ENCODE measurements around the gene ARMH1.
"Not testable (repeated sequence)": the region's sequence is repeated elsewhere in the genome, so short reads cannot be mapped to it uniquely, and the experiment has no call there.

ARMH1 gene

DNA sequence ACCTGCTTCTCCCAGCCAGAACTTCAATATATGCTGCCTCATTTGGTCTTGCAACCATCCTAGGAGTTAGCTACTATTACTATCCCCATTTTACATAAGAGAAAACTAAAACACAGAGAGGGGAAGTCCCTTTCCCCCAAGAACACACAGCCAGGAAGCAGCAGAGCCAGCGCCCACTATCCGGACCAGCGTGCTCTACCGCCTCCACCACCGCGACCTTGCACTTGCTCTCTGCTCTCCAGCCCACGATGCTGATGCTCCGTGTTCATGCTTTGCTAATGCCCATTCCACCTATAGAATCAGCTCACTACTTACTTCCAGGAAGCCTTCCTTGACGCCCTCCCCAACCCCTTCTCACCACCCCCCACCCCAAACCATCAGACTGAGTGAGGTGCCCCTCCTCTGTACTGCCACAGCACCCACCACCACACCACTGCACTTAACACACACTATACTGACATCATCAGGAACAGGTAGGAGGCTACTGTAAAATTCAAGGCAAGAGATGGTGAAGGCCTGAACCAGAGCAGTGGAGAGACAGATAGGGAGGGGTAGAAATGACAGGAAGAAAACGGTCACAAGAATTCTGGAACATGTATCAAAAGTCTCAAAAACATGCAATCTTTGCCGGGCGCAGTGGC is 9.7 kb upstream of the ARMH1 start:
- Histone ChIP-seq H3K9me3 (ENCODE audit: low read length) (no peaks in the 10 kb centered on the region), H3K4me3 (ENCODE audit: low read length) (no peak overlapping the region), H3K4me1 (ENCODE audit: insufficient read depth, low read length) (no peaks in the 10 kb centered on the region), H3K27me3 (ENCODE audit: insufficient read depth, low read length) (no peaks in the 10 kb centered on the region), H2AFZ (ENCODE audit: low read depth, low read length) (no peak overlapping the region), H3K36me3 (ENCODE audit: insufficient read depth, low read length) (peaks cover 3% of the 10 kb centered on the region)

DNA sequence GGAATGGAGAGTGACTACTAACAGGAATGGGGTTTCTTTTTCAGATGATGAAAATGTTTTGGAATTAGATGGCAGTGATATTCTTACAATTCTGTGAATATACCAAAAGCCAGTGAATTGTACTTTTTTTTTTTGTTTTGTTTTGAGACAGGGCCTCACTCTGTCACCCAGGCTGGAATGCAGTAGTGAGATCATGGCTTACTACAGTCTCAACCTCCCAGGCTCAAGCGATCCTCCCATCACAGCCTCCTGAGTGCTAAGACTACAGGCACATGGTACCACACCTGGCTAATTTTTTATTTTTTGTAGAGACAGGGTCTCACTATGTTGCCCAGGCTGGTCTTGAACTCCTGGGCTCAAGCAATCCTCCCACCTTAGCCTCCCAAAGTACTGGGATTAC is 7.8 kb upstream of the ARMH1 start:
- H3K4me3 ChIP-seq (ENCODE audit: low read length); H3K36me3 ChIP-seq (ENCODE audit: insufficient read depth, low read length); H2AFZ ChIP-seq (ENCODE audit: low read depth, low read length); H3K9me3 ChIP-seq (ENCODE audit: low read length); H3K27me3 ChIP-seq (ENCODE audit: insufficient read depth, low read length); H3K4me1 ChIP-seq (ENCODE audit: insufficient read depth, low read length): not testable (repeated sequence)

GRCh38 chr1:44670751-44671640 is 3.5 kb upstream of the ARMH1 start:
- Histone ChIP-seq H3K9me3 (ENCODE audit: low read length) (no peaks in the 10 kb centered on the region), H3K4me3 (ENCODE audit: low read length) (no peak overlapping the region), H3K27me3 (ENCODE audit: insufficient read depth, low read length) (no peaks in the 10 kb centered on the region), H3K36me3 (ENCODE audit: insufficient read depth, low read length) (peaks cover 3% of the 10 kb centered on the region), H2AFZ (ENCODE audit: low read depth, low read length) (no peak overlapping the region), H3K4me1 (ENCODE audit: insufficient read depth, low read length) (peaks cover 22% of the 10 kb centered on the region)

DNA sequence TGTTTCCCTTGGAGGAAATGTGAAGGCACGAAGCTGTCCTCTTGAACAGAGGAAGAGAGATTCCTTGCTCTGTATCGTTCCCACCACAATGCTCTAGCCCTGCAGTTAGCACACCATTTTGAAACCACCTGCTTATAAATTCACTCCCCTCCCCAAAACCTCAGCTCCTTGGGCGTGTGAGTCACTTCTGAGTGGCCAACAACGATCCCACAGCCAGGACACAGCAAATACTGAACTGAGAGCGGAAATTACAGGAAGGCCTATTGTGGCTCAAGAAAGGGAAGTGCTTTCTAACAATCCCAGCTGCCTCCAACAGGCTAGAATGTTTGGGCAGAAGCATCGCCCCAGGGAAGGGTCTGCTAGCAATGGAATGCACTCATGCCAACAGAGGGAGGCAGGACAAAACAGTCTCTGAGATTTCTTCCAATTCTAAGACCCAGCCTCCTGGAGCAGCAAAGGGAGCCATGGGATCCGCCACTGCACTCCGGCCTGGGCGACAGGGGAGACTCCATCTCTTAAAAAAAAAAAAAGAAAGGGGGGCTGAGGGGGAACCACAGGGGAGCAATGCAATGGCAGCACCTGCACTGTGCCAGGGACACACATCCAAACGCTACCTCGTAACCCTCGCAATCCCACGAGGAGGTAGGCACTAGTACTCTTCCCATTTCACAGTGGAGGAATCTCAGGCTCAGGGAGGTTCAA is 2.1 kb upstream of the ARMH1 start:
- peaks cover 22% of the 10 kb centered on the region for H3K4me1 ChIP-seq (ENCODE audit: insufficient read depth, low read length)
- no peak overlapping the region for H2AFZ ChIP-seq (ENCODE audit: low read depth, low read length)
- no peaks in the 10 kb centered on the region for H3K27me3 ChIP-seq (ENCODE audit: insufficient read depth, low read length)
- H3K9me3 ChIP-seq (ENCODE audit: low read length): no peaks in the 10 kb centered on the region
- H3K36me3 ChIP-seq (ENCODE audit: insufficient read depth, low read length): peaks cover 3% of the 10 kb centered on the region
- H3K4me3 ChIP-seq (ENCODE audit: low read length): no peak overlapping the region

GRCh38 chr1:44672961-44673674 is 1.4 kb upstream of the ARMH1 start:
- Histone ChIP-seq H3K9me3 (ENCODE audit: low read length) (no peaks in the 10 kb centered on the region), H3K36me3 (ENCODE audit: insufficient read depth, low read length) (peaks cover 3% of the 10 kb centered on the region), H3K27me3 (ENCODE audit: insufficient read depth, low read length) (no peaks in the 10 kb centered on the region), H3K4me1 (ENCODE audit: insufficient read depth, low read length) (peaks cover 22% of the 10 kb centered on the region), H3K4me3 (ENCODE audit: low read length) (peak overlapping the region; percentile 63), H2AFZ (ENCODE audit: low read depth, low read length) (peak overlapping the region; percentile 84)

DNA sequence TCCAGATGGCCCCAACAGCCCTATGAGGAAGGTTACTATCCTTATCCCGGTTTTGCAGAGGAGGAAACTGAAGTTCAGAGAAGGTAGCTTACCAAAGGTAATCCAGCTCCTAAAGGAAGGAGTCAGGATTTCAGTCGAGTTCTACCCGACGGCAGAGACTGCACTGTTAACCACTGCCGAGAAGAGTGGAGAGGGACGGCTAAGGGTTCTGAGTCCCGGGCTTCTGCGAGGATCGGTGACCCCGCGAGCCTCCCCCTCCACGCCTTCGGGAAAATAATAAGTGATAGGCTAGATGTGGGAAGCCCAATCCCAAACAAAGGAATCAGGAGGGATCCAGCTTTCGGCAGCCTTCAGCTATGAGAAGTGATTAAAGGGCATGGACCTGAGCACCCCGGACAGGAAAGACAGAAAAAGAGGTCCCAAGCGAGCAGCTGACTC is 820 bp upstream of the ARMH1 start:
- no peaks in the 10 kb centered on the region for H3K27me3 ChIP-seq (ENCODE audit: insufficient read depth, low read length)
- peak overlapping the region; percentile 63 for H3K4me3 ChIP-seq (ENCODE audit: low read length)
- H3K9me3 ChIP-seq (ENCODE audit: low read length): no peaks in the 10 kb centered on the region
- H3K4me1 ChIP-seq (ENCODE audit: insufficient read depth, low read length): peaks cover 22% of the 10 kb centered on the region
- peaks cover 3% of the 10 kb centered on the region for H3K36me3 ChIP-seq (ENCODE audit: insufficient read depth, low read length)
- peak overlapping the region; percentile 84 for H2AFZ ChIP-seq (ENCODE audit: low read depth, low read length)

DNA sequence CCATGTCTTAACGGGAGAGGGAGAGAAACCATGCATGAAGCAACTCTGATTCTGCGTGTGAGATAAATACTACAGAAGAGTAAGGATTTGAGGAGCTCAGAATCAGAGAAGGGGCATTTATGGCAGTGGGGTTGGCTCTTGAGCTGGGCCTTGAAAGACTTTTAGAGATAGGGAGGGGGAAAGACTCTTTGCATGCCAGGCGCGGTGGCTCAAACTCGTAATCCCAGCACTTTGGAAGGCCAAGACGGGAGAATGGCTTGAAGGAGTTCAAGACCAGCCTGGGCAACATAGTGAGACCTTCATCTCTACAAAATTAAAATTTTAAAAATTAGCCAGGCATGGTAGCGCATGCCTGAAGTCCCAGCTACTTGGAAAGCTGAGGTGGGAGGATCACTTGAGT is 672 bp downstream of the ARMH1 start:
- H3K9me3 ChIP-seq (ENCODE audit: low read length): no peaks in the 10 kb centered on the region
- peak overlapping the region; percentile 63 for H3K4me3 ChIP-seq (ENCODE audit: low read length)
- peaks cover 22% of the 10 kb centered on the region for H3K4me1 ChIP-seq (ENCODE audit: insufficient read depth, low read length)
- peak overlapping the region; percentile 14 for H2AFZ ChIP-seq (ENCODE audit: low read depth, low read length)
- H3K27me3 ChIP-seq (ENCODE audit: insufficient read depth, low read length): no peaks in the 10 kb centered on the region
- H3K36me3 ChIP-seq (ENCODE audit: insufficient read depth, low read length): peaks cover 4% of the 10 kb centered on the region

GRCh38 chr1:44676484-44677200 is 2.1 kb downstream of the ARMH1 start:
- H2AFZ ChIP-seq (ENCODE audit: low read depth, low read length): no peak overlapping the region
- peaks cover 4% of the 10 kb centered on the region for H3K36me3 ChIP-seq (ENCODE audit: insufficient read depth, low read length)
- no peak overlapping the region for H3K4me3 ChIP-seq (ENCODE audit: low read length)
- H3K9me3 ChIP-seq (ENCODE audit: low read length): no peaks in the 10 kb centered on the region
- H3K27me3 ChIP-seq (ENCODE audit: insufficient read depth, low read length): no peaks in the 10 kb centered on the region
- peaks cover 22% of the 10 kb centered on the region for H3K4me1 ChIP-seq (ENCODE audit: insufficient read depth, low read length)

DNA sequence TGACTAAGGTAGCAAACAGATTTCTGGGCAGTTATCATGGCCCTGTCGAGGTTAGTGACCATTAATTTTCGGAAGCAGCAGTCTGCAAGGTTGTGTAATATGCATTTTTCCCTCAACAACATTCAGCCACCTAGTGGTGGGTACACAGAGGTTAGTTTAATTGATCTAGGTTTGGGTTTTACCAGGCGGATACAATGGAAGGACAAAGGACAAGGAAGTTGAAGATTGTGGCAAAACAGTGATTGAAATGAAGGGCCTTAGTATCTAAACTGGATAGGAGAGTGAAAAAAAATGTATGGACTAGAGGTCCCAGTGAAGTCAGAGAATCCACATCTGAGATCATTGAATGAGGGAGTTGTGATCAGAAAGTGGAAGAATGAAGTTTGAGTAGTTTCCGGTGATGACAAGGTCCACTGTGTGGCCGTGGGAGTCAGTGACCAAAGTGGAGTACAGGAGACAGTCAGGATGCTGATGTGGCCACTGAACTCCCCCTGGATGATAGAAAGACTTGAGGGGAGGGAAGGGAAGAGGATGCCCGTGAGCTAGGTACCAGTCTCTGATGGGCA is 2.8 kb downstream of the ARMH1 start:
- H2AFZ ChIP-seq (ENCODE audit: low read depth, low read length): no peak overlapping the region
- peaks cover 18% of the 10 kb centered on the region for H3K4me1 ChIP-seq (ENCODE audit: insufficient read depth, low read length)
- peaks cover 4% of the 10 kb centered on the region for H3K36me3 ChIP-seq (ENCODE audit: insufficient read depth, low read length)
- no peak overlapping the region for H3K4me3 ChIP-seq (ENCODE audit: low read length)
- no peaks in the 10 kb centered on the region for H3K9me3 ChIP-seq (ENCODE audit: low read length)
- H3K27me3 ChIP-seq (ENCODE audit: insufficient read depth, low read length): no peaks in the 10 kb centered on the region

- peaks cover 10% of the 10 kb centered on the region for H3K4me1 ChIP-seq (ENCODE audit: insufficient read depth, low read length)
- H3K9me3 ChIP-seq (ENCODE audit: low read length): no peaks in the 10 kb centered on the region
- H3K27me3 ChIP-seq (ENCODE audit: insufficient read depth, low read length): no peaks in the 10 kb centered on the region
- H3K36me3 ChIP-seq (ENCODE audit: insufficient read depth, low read length): peaks cover 4% of the 10 kb centered on the region
- H3K4me3 ChIP-seq (ENCODE audit: low read length): no peak overlapping the region
- no peak overlapping the region for H2AFZ ChIP-seq (ENCODE audit: low read depth, low read length)
These were observed 3.6 kb downstream of the ARMH1 start for GRCh38 chr1:44678120-44678519.

DNA sequence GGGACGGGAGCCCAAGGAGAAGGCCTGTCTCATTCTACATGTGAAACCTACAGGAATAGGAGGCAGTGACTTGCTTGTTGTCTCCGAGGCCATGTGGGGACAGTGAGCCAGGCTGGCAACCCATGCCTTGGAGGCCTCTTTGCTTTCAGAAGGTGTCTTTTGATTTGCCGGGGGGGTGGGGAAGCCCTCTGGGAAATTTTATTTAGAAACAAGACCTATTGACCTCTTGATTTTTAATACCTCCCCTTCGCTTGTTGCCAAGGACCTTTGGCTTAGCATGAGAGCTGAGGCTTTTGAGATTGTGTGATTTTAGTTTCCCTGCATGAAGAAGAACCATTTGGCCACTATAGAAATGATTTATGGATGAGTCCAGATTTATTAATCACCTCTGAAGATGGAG is 4.1 kb downstream of the ARMH1 start:
- Histone ChIP-seq H3K36me3 (ENCODE audit: insufficient read depth, low read length) (peaks cover 4% of the 10 kb centered on the region), H3K9me3 (ENCODE audit: low read length) (no peaks in the 10 kb centered on the region), H3K27me3 (ENCODE audit: insufficient read depth, low read length) (no peaks in the 10 kb centered on the region), H3K4me1 (ENCODE audit: insufficient read depth, low read length) (peaks cover 6% of the 10 kb centered on the region), H2AFZ (ENCODE audit: low read depth, low read length) (no peak overlapping the region), H3K4me3 (ENCODE audit: low read length) (no peak overlapping the region)

DNA sequence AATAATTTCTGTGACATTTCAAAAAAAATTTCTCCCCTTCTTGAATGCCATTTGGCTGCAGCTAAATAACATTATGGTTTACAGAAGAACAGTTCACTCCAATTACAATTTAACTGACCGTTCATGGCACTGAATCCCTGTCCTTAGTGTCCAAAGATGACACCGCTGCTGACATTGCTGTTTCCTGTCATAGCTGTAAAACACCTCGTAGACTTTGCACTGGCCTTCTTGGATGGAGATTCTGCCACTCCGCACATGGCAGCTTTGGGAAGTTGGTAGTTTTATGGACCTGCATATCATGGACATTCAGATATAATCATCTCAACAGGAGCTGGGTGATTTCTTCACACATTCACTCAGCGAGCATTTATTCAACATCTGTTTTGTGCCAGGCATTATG is 5.0 kb downstream of the ARMH1 start:
- H2AFZ ChIP-seq (ENCODE audit: low read depth, low read length): no peak overlapping the region
- peaks cover 6% of the 10 kb centered on the region for H3K4me1 ChIP-seq (ENCODE audit: insufficient read depth, low read length)
- no peaks in the 10 kb centered on the region for H3K9me3 ChIP-seq (ENCODE audit: low read length)
- peaks cover 4% of the 10 kb centered on the region for H3K36me3 ChIP-seq (ENCODE audit: insufficient read depth, low read length)
- H3K4me3 ChIP-seq (ENCODE audit: low read length): no peak overlapping the region
- no peaks in the 10 kb centered on the region for H3K27me3 ChIP-seq (ENCODE audit: insufficient read depth, low read length)

Data from neuron (in vitro differentiated cells).